Kidney tubule cell (primary cell): ENCODE results near the gene ECEL1.
"Not testable (repeated sequence)": the region's sequence is repeated elsewhere in the genome, so short reads cannot be mapped to it uniquely, and the experiment has no call there.

ENCODE experiments used
- DNase-seq: peaks from one replicate; pipeline ENCODE4 v3.0.0-alpha.2; 2018; ENCODE audit warnings: low spot score

The ECEL1 gene

GRCh38 chr2:232487385-232488096, at the start of gene ECEL1:
TSS of gene ECEL1 (minus strand) at chr2:232487834. CDS start at chr2:232486653, 1,181 bp downstream.
- no peak for DNase-seq

- no peak for DNase-seq
Measured at GRCh38 chr2:232537079-232537478, 49.4 kb upstream of the ECEL1 start.

- DNase-seq, result no peak
Measured at GRCh38 chr2:232535761-232536530, 48.3 kb upstream of the ECEL1 start.

GRCh38 chr2:232534940-232535651, 47.5 kb upstream of the ECEL1 start:
- DNase-seq, result no peak

GRCh38 chr2:232533944-232534710, 46.5 kb upstream of the ECEL1 start:
- no peak for DNase-seq

- DNase-seq, result not testable (repeated sequence)
Measured at GRCh38 chr2:232532821-232533220, 45.2 kb upstream of the ECEL1 start.

GRCh38 chr2:232532419-232532818, 44.8 kb upstream of the ECEL1 start:
- no peak for DNase-seq

- no peak for DNase-seq
Measured at GRCh38 chr2:232530626-232531260, 43.1 kb upstream of the ECEL1 start.

GRCh38 chr2:232529806-232530547, 42.3 kb upstream of the ECEL1 start:
- DNase-seq, result no peak

- no peak for DNase-seq
Measured at GRCh38 chr2:232528746-232529460, 41.3 kb upstream of the ECEL1 start.

- no peak for DNase-seq
Measured at GRCh38 chr2:232527905-232528470, 40.4 kb upstream of the ECEL1 start.

- no peak for DNase-seq
Measured at GRCh38 chr2:232526372-232526941, 38.8 kb upstream of the ECEL1 start.

- no peak for DNase-seq
Measured at GRCh38 chr2:232525791-232526371, 38.2 kb upstream of the ECEL1 start, which contains the start of gene CHRND. TSS of gene CHRND (plus strand) at chr2:232526160. CDS start at chr2:232526216, 56 bp downstream.

- no peak for DNase-seq
Measured at GRCh38 chr2:232525199-232525598, 37.6 kb upstream of the ECEL1 start.

- DNase-seq, result no peak
Measured at GRCh38 chr2:232524771-232525170, 37.1 kb upstream of the ECEL1 start.

- peak; percentile 48 for DNase-seq
Measured at GRCh38 chr2:232523682-232524597, 36.3 kb upstream of the ECEL1 start.

GRCh38 chr2:232523402-232523681, 35.7 kb upstream of the ECEL1 start:
- no peak for DNase-seq
